ENCODE data around the gene HIVEP2. TPM values are rescaled to one million over a fixed set of nuclear protein-coding genes. Genes with fewer than 3 reads are reported as not detected.

Gene HIVEP2
- total and polyA plus RNA-seq, 10 donors = 2.5 to 41.3 (median 30.3) TPM

DNA sequence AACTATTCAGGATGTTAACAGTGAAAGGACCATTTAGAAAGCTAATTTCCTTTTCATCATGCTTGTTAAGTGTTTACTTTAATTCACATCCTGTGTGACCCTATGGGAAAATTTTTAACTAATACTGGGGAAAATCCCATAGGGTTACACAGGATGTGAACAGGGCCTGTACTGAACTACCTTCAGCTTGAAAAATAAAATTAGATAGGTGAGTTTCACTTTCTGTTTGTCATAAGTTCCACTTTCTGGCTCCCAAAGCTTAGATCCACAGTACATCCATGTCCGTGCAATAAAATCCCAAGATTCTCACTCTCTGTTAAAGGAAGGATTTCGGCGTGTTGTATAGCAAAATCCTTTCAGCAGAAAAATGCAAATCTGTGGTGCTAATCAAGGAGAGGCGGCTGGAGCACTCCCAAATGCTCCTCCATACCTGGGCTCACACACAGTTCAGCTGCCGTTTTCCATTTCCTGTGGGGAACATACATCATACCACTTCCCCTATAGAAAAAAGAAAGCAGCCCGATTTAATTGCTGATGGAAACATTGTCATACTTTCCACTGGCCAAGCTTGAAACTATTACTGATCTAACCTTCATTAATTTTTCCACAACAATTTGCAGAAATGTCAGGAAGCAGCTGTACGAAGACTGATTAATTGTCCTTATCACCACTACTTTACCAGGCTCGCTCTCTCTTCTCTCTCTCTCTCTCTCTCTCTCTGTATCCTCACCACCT lies 125.2 kb downstream of the HIVEP2 start:
- H3K27ac ChIP-seq = peak overlapping the region; percentile 73 to 92 (median 86)
- H3K36me3 ChIP-seq = no peaks in the 10 kb centered on the region
- H3K4me3 ChIP-seq = peak overlapping the region; percentile 24 to 67 (median 38)
- WGBS, 5 donors = 5 to 12% (median 6%) methylated on average over 8 of the region's 8 CpGs
- no peak for DNase-seq
- no peaks in the 10 kb centered on the region for H3K27me3 ChIP-seq (replicated peaks in 1 of 7)
- peaks cover 29 to 77% (median 48%) of the 10 kb centered on the region in 6 donors for H3K4me1 ChIP-seq
- intact Hi-C loops (cut with DNase I; ENCODE audit: low total_unique reads) = loop anchor here (10.0 kb wide), 1 partner anchor 125 kb away; the partner anchor contains the start of gene HIVEP2
- H3K9me3 ChIP-seq = peaks cover 0 to 6% (median 0%) of the 10 kb centered on the region in 8 donors
- TF ChIP-seq POLR2A (IDR thresholded peaks at IDR 0.05) = no peak
- no peak for TF ChIP-seq CTCF (IDR thresholded peaks at IDR 0.05 in 8 of 11, conservative IDR thresholded peaks at IDR 0.05 in 3 of 11)
- peak in 1 of 3 donors; percentile 22 for TF ChIP-seq POLR2AphosphoS5 (IDR thresholded peaks at IDR 0.05)

DNA sequence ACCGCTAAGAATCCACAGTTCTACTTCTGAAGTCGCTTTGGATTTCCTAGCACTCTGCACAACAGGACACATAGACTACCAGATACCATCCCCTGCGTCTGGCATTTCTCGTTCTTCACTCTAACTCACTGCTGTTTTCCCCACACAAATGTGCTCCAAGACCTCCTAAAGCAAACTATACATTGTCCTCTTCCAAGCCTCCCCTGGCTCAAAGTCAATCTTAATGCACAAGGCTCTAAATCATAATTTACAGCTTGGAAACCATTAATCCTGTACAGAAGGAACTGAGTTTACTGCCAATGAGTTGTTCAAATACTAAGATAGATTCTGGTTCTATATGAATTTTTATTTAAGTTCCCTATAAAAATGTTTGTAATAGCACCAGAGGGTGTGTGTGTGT lies 128.5 kb downstream of the HIVEP2 start:
- H3K36me3 ChIP-seq = no peaks in the 10 kb centered on the region
- WGBS, 5 donors = 94 to 99% (median 96%) methylated on average over 4 of the region's 4 CpGs
- no peak overlapping the region for H3K4me3 ChIP-seq
- no peak for DNase-seq
- peaks cover 25 to 55% (median 34%) of the 10 kb centered on the region in 6 donors for H3K4me1 ChIP-seq
- H3K27me3 ChIP-seq (replicated peaks in 1 of 7) = no peaks in the 10 kb centered on the region
- H3K9me3 ChIP-seq = no peaks in the 10 kb centered on the region
- H3K27ac ChIP-seq = no peak overlapping the region
- TF ChIP-seq POLR2AphosphoS5 (IDR thresholded peaks at IDR 0.05) (no peak), POLR2A (IDR thresholded peaks at IDR 0.05) (no peak), CTCF (IDR thresholded peaks at IDR 0.05 in 8 of 11, conservative IDR thresholded peaks at IDR 0.05 in 3 of 11) (no peak)
- intact Hi-C loops (cut with DNase I; ENCODE audit: low total_unique reads) = no loop called here

GRCh38 chr6:142816031-142816430 lies 128.9 kb downstream of the HIVEP2 start:
- 41 to 94% (median 68%) methylated on average over 2 of the region's 2 CpGs for WGBS, 5 donors
- no peak for DNase-seq
- intact Hi-C loops (cut with DNase I; ENCODE audit: low total_unique reads) = no loop called here
- Histone ChIP-seq H3K27ac (no peak overlapping the region), H3K4me1 (peaks cover 22 to 55% (median 34%) of the 10 kb centered on the region in 6 donors), H3K27me3 (replicated peaks in 1 of 7) (no peaks in the 10 kb centered on the region), H3K4me3 (no peak overlapping the region), H3K36me3 (no peaks in the 10 kb centered on the region), H3K9me3 (no peaks in the 10 kb centered on the region)
- TF ChIP-seq POLR2AphosphoS5 (IDR thresholded peaks at IDR 0.05) (no peak), CTCF (IDR thresholded peaks at IDR 0.05 in 8 of 11, conservative IDR thresholded peaks at IDR 0.05 in 3 of 11) (no peak), POLR2A (IDR thresholded peaks at IDR 0.05) (no peak)

GRCh38 chr6:142811923-142812322 lies 133.1 kb downstream of the HIVEP2 start:
- H3K27ac ChIP-seq = no peak overlapping the region
- H3K27me3 ChIP-seq (replicated peaks in 1 of 7) = no peaks in the 10 kb centered on the region
- peaks cover 0 to 18% (median 9%) of the 10 kb centered on the region in 6 donors for H3K4me1 ChIP-seq
- H3K9me3 ChIP-seq = no peaks in the 10 kb centered on the region
- intact Hi-C loops (cut with DNase I; ENCODE audit: low total_unique reads) = no loop called here
- 92 to 96% (median 94%) methylated on average over 6 of the region's 6 CpGs for WGBS, 5 donors
- no peak for DNase-seq
- H3K36me3 ChIP-seq = peaks cover 0 to 9% (median 0%) of the 10 kb centered on the region in 6 donors
- TF ChIP-seq POLR2A (IDR thresholded peaks at IDR 0.05) (no peak), CTCF (IDR thresholded peaks at IDR 0.05 in 8 of 11, conservative IDR thresholded peaks at IDR 0.05 in 3 of 11) (no peak), POLR2AphosphoS5 (IDR thresholded peaks at IDR 0.05) (no peak)
- H3K4me3 ChIP-seq = no peak overlapping the region
